Measurements from ENCODE around the gene CARNS1.

The CARNS1 gene

DNA sequence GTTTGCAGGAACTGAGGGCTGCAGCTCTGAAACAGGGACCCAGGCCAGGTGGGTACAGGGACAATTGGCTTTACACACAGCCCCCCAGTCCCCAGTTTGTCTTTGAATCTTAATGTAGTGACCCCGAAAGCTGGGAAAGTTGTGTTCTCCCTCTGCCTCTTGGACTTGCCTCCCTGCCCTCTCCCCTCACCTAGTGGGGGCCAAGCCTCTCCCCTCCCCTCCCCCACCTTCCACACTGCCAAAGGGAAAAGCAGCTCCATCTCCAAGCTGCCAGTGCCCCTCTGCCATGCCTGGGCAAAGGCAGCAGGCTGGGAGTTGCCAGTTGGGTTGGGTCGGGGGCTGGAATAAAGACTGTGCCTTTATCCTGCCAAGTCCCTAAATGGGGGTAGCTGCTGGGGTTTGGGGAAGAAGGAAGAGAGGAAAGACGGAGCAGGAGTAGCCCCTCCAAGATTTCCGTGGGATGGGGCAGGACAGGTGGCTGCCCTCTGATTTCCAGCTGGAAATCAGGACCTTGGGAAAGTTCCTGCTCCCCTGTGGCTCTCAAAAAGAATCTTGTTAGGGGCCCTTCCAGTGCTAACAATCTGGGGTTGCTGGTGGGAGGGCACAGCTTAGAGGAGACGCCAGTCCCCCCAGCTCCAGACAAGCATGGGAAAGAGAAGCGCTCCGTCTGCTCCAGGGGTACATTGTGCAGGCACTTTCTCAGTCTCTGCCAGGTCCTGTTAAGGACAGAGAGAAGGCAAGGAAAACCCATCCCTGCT, 39.2 kb upstream of the CARNS1 start:
- no peak for DNase-seq

GRCh38 chr11:67376873-67377808, 38.3 kb upstream of the CARNS1 start:
- DNase-seq: no peak

- DNase-seq: no peak
Measured at GRCh38 chr11:67378544-67378943, 36.9 kb upstream of the CARNS1 start.

GRCh38 chr11:67379061-67380058, 36.1 kb upstream of the CARNS1 start:
- no peak for DNase-seq

DNA sequence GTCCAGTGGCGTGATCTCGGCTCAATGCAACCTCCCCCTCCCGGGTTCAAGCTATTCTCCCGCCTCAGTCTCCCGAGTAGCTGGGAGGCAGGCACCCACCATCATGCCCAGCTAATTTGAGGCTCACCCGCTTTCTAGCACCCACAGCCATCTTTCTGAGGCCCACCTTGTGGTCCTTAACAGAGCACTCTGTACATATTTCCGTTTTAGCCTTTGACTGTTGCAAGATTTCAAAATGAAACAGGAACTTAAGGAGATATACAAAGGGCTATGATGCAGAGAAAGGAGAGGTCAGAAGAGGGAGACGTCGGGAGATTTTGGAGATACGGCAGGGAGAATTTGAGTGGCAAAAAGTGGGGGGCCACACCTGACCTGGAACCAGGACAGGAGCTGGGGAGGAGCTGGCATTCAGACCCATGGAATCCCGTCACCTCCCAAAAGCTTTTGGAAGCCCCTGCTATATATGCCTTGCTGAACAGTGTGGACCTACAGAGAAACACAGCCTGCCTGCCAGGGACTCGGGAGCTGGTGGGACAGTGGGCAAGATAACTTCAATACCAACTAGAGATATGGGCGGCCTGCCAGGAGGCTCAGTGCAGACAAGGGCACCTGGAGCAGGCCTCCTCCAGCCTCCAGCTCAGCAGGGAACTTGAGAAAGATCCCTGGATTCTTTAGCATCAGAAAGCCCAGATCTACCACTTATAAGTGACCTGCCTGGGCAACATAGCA, 34.1 kb upstream of the CARNS1 start:
- no peak for DNase-seq

- DNase-seq: peak; percentile 77
Measured at GRCh38 chr11:67382276-67383136, 33.0 kb upstream of the CARNS1 start.

DNA sequence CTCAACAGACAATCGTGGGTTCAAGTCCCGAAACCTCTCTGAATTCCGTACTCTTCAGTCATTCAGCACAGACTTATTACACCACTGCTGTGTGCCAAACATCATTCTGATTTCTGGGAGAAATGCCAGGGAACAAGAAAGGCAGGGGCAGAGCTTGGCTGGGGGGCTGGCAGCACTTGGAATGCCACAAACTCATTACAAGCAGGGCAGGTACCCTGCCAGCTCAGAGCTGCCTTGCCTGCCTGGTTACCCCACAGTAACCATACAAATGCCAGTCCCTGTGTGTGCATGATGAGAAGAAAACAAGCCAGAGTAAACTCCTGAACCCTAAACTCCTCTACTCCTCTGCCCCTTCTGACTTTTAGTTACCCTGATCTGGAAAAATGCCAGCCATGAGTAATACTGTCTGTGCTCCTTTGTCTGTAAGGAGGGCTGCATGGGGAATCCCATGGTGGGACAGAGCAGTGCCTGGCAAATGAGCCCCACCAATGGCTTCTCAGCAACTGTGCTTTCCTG, 30.6 kb upstream of the CARNS1 start:
- no peak for DNase-seq

DNA sequence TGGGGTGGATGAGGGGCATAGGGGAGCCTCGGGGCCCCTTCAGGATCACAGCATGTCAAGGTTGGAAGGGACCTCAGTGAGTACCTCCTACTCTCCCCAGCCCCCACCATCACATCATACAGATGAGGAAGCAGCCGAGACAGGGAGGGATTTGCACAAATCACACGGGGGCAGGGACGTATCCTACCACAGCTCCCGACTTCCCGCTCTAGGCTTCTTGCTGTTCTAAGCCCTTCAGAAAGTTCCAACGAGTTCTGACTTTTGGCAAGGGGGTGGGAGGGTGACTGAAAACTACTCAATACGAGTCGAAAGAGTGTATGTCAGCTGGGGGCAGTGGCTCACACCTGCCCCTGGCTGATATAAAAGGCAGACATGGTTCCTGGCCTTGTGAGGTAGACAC, 28.4 kb upstream of the CARNS1 start:
- no peak for DNase-seq

GRCh38 chr11:67387518-67387917, 28.0 kb upstream of the CARNS1 start:
- DNase-seq: no peak

DNA sequence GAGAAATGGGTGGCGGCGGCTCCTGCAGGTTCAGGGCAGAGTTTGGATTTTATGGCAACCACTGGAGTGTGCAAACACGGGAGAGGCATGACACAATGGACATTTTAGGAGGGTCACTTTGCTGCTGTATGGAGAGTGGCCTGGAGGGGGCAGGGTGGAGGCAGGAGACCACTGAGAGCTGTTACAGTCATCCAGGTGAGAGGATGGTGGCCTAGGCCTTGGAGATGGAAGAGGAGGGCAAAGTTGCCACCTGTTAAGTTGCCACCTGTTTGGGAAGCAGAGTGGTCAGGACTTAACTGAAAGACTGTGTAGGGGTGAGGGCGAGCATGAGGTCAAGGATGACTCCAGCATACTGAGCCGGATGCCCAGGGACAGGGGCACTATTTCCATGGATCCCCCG, 26.0 kb upstream of the CARNS1 start:
- no peak for DNase-seq

- DNase-seq: no peak
Measured at GRCh38 chr11:67390947-67391303, 24.6 kb upstream of the CARNS1 start.

- DNase-seq: peak; percentile 94
Measured at GRCh38 chr11:67391304-67392182, 23.9 kb upstream of the CARNS1 start, which contains the start of gene RAD9A. Gene RAD9A, plus strand, starts transcription at chr11:67391986. Its CDS starts 59 bp downstream, at chr11:67392045.

DNA sequence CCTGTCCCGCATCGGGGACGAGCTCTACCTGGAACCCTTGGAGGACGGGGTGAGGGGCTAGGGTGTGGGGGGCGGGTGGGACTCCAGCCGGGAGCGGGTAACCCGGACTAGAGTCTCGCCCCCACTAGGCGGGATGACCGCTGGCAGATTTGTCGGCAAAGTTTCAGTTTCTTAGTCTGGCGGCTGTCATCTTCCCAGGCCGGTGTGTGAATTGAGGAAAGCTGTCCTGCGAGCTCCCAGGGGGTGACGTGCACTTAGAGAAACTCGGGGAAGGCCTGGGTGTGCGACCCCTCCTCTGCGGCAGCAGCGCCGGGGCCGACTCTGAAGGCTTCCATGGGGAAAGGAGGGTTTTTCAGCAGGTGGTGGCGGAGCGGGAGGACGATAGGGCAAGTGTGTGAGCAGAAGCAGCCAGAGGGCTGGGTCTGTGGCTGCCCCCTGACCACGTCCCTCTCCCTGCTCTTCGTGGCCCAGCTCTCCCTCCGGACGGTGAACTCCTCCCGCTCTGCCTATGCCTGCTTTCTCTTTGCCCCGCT, 23.2 kb upstream of the CARNS1 start:
- no peak for DNase-seq

DNA sequence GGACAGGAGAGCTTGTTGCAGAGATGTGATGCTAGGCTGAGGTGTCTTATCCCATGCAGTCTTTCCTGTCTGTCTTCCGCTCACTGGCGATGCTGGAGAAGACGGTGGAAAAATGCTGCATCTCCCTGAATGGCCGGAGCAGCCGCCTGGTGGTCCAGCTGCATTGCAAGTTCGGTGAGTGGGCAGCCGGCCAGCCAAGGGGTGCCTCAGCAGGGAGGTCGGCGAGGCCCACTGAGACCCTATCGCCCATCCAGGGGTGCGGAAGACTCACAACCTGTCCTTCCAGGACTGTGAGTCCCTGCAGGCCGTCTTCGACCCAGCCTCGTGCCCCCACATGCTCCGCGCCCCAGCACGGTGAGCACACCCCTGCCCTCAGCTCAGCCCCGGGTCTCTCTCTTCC, 22.0 kb upstream of the CARNS1 start:
- DNase-seq: no peak

- DNase-seq: no peak
Measured at GRCh38 chr11:67393990-67394389, 21.5 kb upstream of the CARNS1 start.

- DNase-seq: no peak
Measured at GRCh38 chr11:67395555-67396258, 19.8 kb upstream of the CARNS1 start.

DNA sequence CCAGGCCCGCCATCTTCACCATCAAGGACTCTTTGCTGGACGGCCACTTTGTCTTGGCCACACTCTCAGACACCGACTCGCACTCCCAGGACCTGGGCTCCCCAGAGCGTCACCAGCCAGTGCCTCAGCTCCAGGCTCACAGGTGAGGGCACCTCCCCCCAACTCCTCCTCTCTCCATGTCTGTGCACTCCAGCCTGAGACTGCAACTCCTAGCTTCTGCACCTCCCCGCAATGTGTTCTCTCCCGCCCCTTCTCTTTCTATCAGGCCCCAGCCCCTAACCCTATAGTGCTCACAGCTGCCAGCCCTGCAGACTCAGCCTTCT, 19.3 kb upstream of the CARNS1 start:
- no peak for DNase-seq

DNA sequence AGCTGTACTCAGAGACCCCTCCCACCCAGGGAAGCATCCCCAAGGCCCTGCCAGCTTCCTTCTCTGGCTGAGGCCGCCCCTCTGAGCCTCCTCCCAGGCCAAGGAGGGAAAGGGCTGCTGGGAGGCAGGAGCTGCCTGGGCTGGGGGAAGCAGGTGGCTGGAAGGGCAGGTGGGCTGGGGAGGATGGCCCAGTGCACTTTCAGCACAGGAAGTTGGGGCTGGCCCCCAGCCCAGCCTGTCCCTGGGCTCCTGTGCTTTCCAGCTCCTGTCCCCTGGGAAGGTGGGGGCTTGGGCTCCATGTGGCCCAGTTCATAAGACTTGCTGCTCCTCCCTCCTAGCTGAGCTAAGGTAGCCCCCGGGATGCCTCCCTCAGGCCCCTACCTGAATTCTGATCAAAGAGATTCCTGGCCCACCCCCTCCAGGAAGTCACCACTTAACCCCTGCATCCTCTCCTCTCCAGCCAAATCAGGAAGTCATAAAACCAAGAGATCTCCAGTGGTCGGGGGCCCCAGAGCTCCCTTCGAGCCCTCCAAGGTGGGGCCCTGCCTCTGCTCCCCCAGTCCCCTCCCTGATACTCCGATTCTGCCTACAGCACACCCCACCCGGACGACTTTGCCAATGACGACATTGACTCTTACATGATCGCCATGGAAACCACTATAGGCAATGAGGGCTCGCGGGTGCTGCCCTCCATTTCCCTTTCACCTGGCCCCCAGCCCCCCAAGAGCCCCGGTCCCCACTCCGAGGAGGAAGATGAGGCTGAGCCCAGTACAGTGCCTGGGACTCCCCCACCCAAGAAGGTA, 18.7 kb upstream of the CARNS1 start:
- no peak for DNase-seq
